GM18502 (cell line): ENCODE results near the gene KIF26B.

Experiments
- ATAC-seq: cut with Tn5 transposase; IDR thresholded peaks from one replicate; pipeline ENCODE4 v1.9.1; 2021; ENCODE audit warnings: mild to moderate bottlenecking; ENCODE audit not compliant: unreplicated experiment, poor library complexity

KIF26B gene

DNA sequence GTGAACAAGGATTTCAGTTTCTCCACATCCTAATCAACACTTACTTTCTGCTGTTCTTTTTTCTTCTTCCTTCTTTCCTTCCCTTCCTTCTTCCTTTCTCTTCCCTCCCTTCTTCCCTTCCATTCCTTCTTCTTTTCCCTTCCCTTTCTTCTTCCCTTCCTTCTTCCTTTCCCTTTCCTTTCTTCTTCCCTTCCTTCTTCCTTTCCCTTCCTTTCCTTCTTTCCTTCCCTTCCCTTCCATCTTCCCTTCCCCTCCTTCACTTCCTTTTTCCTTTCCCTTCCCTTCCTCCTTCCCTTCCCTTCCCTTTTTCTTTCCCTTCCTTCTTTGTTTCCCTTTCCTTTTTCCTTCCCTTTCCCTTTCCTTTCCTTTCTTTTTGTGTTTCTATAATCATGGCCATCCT is 115.3 kb downstream of the KIF26B start:
- ATAC-seq, result no peak

DNA sequence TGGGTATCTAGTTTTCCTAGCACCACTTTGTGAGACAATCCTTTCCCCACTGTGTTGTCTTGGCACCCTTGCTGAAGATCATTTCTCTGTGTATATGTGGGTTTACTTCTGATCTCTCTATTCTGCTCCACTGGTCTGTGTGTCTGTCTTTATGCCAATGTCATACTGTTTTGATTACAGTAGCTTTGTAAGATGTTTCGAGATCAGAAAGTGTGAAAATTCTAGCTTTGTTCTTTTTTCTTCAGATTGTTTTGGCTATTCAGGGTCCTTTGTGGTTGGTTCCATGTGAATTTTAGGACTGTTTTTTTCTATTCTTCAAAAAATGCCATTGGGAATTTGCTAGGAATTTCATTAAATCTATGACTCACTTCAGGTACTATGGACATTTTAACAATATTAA is 116.2 kb downstream of the KIF26B start:
- no peak for ATAC-seq

DNA sequence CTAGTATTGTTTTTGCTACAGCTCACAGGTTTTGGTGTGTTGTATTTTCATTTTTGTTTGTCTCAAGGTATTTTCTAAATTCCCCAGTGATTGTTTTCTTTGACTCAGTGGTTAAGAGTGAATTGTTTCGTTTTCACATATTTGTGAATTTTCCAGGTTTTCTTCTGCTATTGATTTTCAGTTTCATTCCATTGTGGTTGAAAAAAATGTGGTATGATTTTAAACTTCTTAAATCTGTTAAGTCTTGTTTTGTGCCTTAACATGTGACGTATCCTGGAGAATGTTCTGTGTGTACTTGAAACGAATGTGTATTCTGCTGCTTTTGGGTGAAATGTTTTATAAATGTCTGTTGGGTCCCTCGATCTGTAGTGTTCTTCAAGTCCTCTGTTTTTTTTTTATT is 117.9 kb downstream of the KIF26B start:
- no peak for ATAC-seq

DNA sequence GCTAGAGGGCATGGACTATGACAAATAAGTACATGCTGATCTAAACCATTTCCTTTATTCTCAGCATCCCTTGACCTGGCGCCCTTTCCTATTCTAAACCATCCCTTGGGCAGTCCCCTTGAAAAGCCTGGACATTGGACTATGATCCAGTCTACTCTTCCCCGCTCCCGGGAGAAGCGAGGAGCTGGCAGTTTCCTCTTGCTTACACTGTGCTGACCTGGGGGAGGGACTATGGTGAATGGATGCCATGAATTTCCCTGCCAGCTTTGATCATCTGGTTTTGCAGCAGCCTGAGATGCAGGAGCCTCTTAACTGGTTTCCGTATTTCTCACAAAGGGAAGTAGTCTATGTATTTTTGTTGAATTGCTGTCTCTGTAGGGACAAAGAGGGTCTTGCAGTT is 121.7 kb downstream of the KIF26B start:
- no peak for ATAC-seq

DNA sequence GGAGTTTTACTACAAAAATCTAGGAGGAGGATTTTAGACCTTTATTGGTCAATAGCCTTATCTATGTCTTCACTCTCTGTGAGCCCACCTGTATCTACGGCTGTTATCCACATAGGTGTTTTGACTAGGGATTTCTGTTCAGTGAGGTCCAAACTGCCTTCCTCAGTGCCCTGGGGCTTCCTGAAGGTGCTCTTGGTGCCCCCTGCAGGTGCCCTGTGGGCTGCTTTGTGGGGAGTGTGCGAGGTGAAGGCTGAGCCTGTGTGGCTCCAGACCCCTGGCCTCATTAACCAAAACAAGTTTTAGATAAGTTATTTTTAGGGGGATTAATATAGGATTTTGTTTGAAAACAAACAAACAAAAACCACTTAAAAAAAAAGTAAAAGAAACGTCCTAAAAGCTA is 122.5 kb downstream of the KIF26B start:
- no peak for ATAC-seq

DNA sequence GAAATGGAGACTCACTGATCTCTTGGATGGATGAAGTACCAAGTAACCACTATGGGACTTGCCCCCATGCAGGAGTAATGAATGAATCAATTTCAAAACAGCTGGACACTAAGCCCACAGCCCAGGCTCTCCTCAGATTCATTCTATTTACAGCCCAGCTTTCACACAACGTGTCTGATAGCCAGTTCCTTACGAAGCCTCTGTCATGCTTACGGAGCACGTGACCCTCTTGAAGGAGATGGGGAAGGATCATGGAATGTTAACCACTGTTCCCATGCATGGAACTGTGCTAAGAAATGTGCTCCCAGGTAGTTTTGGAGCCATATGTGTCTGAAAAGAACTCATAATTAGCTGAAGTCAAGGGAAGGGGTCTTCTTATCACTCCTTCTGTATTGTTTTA is 124.1 kb downstream of the KIF26B start:
- ATAC-seq, result no peak

DNA sequence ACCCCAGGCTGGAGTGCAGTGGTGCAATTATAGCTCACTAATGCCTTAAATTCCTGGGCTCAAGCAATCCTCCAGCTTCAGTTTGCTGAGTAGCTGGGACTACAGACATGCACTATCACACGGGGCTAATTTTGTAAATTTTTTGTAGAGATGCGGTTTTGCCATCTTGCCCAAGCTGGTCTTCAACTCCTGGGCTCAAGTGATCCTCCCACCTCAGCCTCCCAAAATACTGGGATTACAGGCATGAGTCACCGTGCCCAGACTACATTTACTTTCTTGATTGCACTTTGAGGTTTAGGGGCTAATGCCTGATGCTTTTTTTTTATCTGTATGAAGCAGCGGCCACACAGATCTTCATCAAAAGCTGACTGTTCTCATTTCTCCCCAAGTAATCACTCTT is 124.6 kb downstream of the KIF26B start:
- ATAC-seq, result no peak

DNA sequence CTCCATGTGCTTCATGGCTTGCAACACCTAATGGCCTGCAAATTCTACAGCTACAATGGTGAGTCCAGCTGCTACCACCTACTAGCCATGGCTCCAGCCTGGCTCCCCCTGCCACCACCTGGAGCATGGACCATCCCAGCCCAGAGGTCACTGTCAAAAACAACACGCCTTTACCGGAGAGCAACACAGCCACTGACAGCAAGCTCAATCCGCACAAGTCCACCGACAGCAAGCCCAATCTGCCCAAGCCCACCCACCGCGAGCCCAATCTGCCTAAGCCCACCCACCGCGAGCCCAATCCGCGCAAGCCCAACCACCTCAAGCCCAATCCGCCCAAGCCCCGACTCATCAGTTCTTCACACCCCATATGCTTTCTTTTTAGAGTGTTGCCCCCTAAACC is 128.2 kb downstream of the KIF26B start:
- ATAC-seq, result no peak

DNA sequence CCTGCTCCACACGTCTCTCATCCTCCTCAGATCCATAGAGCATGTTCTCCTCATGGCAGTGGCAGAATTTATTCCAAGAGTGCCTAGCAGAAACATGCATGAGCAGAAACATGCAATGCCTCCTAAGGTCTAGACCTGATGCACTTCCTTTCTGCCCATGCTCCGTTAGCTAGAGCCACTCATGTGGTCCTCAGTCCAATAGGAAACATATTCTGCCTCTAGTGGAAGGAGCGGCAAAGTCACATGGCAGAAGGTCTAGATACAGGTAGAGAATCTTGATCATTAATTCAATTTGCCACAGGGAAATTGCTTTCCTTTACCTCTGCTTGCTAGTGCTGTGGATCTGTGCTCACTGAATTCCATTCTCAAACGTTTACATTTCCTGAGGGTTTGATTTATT is 130.4 kb downstream of the KIF26B start:
- no peak for ATAC-seq

DNA sequence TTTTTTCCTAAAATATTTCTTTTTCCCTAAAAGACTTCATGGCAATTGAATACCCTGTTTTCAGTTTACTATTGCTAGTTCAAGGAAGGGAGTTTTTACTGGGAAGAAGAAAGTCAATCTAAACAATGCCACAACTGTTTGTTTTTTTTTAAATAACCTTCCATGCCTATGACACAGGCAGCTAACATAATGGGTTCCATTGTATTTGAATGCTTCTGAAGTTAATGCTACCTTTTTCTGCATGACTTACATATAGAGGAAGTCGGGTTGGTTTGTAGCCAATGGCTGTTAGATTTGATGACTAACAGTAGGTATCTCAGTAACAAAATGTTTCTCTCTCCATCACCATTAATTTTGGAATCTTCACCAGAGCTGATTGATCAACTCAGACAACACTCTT is 134.0 kb downstream of the KIF26B start:
- no peak for ATAC-seq

DNA sequence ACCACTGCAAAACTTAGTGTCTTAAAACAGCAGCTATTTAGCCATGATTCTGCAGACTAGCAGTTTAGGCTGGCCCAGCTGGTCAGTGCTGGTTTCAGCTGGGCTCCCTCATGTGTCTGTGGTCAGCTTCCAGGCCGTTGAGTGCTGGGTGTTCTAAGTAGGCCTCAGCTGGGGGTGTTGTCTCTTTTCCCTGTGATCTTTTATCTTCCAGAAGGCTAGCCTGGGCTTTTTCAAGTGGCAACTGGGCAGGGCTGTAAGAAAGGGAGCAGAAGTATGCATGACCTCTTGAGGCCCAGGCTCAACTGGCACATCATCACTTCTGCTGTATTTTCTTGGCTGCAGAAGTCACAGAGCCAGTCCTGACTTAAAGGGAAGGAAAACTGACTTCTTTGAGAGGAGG is 136.1 kb downstream of the KIF26B start:
- ATAC-seq, result no peak

DNA sequence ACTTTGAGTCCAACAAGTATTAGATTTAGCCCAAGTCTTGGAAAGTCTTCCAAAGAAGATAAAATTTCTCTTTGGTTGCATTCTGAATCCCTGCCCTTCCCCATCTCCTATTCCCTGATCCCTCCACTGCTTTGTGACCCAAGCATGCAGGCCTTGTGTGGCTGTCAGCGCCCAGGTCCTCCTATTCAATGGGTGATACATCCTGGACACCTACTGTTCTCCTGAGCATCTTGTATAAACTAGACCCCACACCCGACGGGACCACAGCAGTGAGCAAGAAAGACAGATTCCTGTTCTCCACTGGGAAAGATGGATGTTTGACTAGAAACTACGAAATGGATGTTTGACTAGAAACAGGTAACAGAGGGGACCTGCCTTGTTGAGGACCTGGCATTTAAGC is 136.6 kb downstream of the KIF26B start:
- no peak for ATAC-seq

DNA sequence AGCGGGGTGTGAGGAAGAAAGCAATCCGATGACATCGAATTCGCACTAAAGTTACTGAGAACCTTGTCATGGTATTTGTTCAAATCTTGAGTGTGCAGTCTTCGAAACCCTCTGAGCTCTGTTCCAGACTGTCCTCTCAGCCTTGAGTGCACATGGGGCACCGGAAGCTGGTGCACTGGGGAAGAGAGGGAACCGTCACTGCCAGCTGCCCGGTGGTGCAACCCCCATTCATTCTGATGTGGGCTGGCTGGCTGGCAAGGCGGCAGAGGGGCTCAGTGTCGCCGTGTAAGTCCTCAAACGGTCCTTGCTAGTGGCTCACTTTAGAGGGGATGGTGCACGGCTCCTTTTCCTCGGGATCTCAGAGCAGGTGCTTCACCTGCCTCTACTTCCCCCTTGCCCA is 137.4 kb downstream of the KIF26B start:
- ATAC-seq, result no peak

DNA sequence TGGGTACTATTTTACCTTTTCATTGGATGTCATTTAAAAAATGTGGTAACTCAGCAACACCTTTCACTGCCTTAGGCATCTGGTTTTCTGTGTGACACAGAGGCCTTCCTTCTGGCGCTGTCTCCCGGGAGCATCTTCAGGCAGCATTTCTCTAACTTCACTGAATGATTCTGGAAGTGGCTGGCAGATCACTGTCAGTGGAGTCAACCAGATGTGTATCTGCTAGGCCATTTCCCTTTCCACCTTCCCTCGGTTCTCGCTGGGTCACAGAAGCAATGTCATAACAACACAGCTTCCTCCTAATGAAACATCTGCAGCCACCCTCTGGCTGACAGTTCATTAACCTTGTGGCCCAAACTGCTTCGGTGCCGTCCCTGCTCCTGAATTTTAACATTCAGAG is 137.8 kb downstream of the KIF26B start:
- no peak for ATAC-seq

DNA sequence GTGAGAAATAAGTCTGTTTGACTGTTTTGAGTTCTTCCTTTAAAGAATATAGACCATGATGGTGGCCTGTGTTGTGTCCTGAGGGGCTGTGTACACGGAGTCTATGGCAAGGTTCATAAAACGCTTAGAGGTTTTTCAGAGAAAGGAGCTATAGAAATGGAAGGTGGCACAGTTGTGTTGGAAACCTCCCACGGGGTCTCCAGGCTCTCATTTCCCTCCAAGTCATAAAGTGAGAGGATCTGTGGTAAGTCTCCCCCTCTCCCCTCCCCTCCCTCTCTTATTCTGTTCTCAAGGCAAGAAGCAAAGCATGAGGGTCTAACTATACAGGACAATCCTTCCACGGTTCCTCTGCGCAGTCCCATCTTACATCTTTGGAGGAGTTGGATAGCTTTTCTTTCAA is 139.2 kb downstream of the KIF26B start:
- ATAC-seq, result no peak

DNA sequence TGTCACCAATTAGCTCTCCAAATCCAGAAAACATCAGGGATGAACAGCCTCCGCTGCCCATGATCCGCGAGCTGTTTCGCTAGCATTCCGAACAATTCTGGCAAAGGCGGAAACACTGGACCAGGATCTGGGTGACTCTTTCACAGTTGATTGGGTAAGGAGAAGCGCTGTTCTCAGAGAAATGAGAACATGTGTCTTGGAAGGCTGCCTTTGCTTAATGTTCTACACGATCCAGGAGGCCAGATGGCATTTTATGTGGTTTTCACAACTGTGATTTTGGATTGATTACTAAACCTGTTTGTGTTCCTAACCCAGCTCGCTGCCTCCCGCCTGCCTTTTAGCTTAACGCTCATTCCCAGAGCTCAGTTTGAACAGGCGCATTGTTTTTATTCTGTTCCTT is 144.0 kb downstream of the KIF26B start:
- no peak for ATAC-seq

DNA sequence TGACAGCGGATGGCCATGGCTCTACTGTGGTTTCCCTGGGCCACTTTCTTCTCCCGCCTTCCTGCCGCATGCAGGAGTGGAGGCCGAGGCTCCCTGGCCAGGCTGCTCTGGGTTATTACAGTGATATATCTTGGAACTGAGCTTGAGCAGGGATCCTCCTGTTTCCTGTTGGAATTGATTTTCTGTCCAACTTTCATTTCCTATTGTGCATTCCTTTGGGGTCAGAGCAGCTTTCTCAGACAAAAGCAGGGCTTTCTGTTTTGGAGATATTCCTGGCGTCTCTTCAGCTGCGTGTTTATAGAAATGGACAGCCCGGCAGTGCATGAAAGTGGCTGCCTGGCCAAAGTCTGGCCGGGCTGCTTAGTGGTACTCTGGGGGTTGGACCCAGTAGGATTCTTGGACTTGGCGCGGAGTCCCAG is 146.4 kb downstream of the KIF26B start:
- ATAC-seq, result no peak

DNA sequence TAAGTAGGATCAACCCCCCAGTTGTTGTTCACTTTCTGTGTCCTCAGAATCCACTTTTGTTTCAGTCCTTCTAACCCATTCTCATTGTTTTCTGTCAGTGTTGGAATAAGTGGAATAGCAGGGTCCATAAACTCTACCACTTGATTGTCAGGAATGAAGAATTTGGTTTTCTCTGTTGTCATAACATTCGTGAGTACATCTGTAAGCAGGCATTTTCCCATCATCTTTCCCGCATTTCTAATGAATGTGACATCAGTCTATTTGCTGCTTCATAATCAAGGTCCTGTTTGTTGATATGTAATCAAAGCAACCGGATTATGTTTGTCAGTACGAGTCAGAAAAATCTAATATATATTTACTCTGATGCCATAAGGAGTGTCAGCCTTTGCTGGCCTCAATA is 147.1 kb downstream of the KIF26B start:
- no peak for ATAC-seq

DNA sequence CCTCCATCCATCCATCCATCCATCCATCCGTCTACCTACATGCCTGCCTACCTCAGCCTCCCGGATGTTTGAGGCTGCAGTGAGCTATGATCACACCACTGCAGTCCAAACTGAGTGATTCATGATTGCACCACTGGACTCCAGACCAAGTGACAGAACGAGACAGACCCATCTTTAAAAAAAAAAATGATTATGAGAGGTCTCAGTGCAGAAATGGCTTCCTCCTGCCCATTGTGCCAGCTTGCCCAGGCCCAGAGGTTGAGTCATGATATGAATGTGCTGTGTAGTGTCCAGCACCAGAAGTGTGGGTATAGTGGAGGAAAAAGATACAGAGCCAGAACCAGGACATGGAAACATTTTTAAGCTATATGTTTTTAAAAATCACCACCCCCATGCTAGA is 149.9 kb downstream of the KIF26B start:
- ATAC-seq, result no peak

DNA sequence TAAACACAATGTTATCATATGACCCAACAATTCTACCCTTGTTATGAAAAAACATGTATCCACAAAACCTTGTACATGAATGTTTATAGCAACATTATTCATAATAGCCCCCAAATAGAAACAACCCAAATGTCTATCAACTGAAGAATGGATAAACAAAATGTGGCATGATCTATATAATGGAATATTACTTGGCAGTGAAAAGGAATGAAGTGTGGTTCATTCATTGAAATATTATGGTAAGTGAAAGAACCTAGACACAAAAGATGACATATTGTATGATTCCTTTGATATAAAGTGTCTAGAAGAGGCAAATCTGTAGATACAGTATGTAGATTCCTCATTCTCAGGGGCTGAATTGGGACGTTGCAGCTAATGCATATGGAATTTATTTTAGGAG is 151.2 kb downstream of the KIF26B start:
- no peak for ATAC-seq

DNA sequence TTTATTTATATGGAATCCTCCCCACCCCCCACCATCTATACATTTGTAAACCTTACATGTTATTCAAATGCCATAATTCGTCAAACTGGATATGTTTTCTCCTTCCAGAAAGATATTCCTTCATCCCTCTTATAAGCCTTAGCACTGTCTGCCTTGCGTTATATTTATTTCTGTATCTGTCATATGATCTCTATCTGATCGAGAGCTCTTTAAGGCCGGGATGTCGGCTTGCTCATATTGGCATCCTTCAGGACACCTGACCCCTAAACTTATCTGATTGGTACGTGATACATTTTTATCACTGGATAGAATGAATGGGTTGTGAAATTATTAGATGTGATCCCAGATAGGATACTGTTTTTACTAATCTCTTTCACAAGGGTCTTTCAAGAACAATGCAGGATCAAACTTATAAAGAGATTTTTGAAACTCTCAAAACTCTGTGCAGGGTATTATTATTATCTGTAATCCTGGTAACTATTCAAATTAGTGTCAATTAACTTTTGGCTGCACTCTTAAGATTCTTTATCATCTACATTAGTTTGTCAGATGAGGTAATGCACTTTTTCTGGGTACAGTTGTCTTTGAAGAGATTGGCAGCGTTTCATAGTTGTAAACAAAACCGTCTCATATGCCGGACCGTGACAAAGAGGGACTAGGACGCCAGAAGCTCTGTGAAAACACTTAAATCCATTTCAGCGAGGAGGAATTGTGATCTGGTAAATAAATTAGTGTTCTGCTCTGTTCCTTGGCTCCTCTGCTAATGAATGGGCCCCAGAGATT is 152.0 kb downstream of the KIF26B start:
- no peak for ATAC-seq
